ENCODE results near the gene SVOP.

The SVOP gene, protein sequence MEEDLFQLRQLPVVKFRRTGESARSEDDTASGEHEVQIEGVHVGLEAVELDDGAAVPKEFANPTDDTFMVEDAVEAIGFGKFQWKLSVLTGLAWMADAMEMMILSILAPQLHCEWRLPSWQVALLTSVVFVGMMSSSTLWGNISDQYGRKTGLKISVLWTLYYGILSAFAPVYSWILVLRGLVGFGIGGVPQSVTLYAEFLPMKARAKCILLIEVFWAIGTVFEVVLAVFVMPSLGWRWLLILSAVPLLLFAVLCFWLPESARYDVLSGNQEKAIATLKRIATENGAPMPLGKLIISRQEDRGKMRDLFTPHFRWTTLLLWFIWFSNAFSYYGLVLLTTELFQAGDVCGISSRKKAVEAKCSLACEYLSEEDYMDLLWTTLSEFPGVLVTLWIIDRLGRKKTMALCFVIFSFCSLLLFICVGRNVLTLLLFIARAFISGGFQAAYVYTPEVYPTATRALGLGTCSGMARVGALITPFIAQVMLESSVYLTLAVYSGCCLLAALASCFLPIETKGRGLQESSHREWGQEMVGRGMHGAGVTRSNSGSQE

DNA sequence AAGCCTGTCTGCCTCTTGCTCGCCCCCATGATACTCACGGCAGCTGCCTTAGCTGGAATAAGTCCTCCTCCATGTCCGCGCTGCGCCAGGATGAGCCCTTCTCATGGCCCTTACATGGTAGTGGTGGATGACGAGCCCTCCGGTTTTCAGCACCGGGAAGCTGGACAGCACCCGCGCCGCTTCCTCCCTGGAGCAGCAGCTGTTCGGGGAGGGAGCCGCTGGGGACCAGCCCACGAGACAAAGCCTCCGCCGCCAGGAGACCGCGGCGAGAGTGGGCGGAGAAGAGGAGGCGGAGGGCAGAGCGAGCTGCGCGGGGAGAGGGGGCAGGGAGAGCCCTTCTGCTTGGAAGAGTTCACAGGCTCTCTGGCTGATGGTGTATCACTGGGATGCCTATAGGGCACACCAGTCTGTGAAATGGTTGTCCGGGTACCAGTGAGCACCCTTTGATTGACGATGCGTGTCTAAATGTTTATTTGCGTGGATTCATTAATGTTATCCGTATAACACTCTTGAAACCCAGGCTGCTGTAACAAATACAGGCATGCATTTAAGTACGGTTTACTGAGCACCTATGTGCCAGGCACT, at the start of gene SVOP:
TSS of gene SVOP (minus strand) at position 273 of the 585 bp plus-strand sequence. CDS start at position 73, 200 bp downstream.
- Histone ChIP-seq H4K20me1 (ENCODE audit: insufficient read depth) (no peaks in the 10 kb centered on the region), H3K27me3 (ENCODE audit: insufficient read depth, low read depth) (no peaks in the 10 kb centered on the region), H3K9ac (no peak within 1 kb of the TSS), H3K27ac (no peak within 1 kb of the TSS), H3K36me3 (ENCODE audit: insufficient read depth) (no peaks in the 10 kb centered on the region), H3K4me3 (IDR thresholded peaks at IDR 0.05; ENCODE audit: insufficient read depth, low read depth, low read length) (no peak within 1 kb of the TSS), H3K4me1 (ENCODE audit: low read depth, poor library complexity, severe bottlenecking) (no peaks in the 10 kb centered on the region), H2AFZ (ENCODE audit: low read depth) (no peak within 1 kb of the TSS), H3K4me2 (no peak within 1 kb of the TSS; the same call in 1 of the 2 replicates), H3K79me2 (ENCODE audit: insufficient read depth, low read depth) (no peaks in the 10 kb centered on the region)
- TF ChIP-seq, protein P1, sequence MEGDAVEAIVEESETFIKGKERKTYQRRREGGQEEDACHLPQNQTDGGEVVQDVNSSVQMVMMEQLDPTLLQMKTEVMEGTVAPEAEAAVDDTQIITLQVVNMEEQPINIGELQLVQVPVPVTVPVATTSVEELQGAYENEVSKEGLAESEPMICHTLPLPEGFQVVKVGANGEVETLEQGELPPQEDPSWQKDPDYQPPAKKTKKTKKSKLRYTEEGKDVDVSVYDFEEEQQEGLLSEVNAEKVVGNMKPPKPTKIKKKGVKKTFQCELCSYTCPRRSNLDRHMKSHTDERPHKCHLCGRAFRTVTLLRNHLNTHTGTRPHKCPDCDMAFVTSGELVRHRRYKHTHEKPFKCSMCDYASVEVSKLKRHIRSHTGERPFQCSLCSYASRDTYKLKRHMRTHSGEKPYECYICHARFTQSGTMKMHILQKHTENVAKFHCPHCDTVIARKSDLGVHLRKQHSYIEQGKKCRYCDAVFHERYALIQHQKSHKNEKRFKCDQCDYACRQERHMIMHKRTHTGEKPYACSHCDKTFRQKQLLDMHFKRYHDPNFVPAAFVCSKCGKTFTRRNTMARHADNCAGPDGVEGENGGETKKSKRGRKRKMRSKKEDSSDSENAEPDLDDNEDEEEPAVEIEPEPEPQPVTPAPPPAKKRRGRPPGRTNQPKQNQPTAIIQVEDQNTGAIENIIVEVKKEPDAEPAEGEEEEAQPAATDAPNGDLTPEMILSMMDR (conservative IDR thresholded peaks at IDR 0.05; ENCODE audit: low read depth, low read length): no peak

DNA sequence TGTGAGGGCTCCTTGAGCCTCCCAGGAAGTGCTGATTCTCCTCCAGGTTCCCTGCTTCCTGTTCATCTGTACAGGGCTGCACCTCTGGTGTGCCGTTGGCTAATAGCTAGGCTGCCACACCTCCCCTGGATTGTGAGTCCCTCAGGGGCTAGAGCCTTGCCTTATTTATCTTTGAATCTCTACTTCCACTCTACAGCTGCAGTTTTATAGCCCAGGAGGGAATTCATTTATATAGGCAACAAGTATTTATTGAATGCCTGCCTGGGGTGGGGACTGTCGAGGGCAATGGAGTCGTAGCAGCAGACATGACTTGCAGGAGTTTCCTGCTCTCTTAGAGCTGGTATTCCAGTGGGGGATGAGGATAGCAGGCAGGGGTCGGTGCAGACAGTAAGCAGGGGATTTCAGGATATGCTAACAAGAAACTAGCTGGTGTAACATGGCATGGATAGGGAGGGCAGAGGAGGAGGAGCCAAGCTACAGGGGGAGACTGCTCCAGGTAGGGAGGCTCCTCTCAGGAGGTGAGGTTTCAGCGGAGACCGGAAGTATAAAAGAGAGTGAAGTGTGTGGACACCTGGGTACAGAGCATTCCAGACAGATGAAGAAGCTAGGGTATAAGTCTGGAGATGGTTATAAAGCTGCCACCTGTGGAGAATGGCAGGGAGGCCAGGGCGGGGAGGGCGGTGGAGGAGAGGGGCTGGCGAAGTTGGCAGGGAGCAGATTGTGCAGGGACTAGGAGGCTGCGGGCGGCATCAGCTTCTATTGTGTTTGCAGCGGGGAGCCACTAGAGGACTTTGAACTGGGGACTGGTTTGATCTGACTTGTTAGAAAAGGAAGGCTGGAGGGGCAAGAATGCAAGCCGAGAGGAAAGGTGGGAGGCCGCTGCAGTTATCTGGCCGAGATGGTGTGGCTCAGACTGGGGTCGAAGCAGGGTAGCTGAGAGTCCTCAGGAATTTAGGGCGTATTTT, 48.7 kb upstream of the SVOP start:
- Histone ChIP-seq H3K9ac (no peak overlapping the region), H3K4me2 (no peak overlapping the region), H3K36me3 (ENCODE audit: insufficient read depth) (no peaks in the 10 kb centered on the region), H3K27me3 (ENCODE audit: insufficient read depth, low read depth) (no peaks in the 10 kb centered on the region), H3K27ac (no peak overlapping the region), H4K20me1 (ENCODE audit: insufficient read depth) (no peaks in the 10 kb centered on the region), H3K4me3 (IDR thresholded peaks at IDR 0.05; ENCODE audit: insufficient read depth, low read depth, low read length) (no peak overlapping the region), H3K4me1 (ENCODE audit: low read depth, poor library complexity, severe bottlenecking) (no peaks in the 10 kb centered on the region), H3K79me2 (ENCODE audit: insufficient read depth, low read depth) (no peaks in the 10 kb centered on the region), H2AFZ (ENCODE audit: low read depth) (no peak overlapping the region)
- TF ChIP-seq, protein P1 (conservative IDR thresholded peaks at IDR 0.05; ENCODE audit: low read depth, low read length): no peak

DNA sequence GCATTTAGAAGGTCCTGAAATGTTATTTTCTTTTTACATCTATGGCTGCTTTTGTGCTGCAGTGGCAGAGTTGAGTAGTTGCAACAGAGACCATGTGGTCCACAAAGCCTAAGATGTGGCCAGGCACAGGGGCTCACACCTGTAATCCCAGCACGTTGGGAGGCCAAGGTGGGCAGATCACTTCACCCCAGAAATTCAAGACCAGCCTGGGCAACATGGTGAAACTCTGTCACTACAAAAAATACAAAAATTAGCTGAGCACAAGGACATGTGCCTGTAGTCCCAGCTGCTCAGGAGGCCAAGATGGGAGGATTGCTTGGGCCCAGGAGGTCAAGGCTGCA, 45.0 kb upstream of the SVOP start:
- TF ChIP-seq, protein P1 (conservative IDR thresholded peaks at IDR 0.05; ENCODE audit: low read depth, low read length): no peak
- Histone ChIP-seq H4K20me1 (ENCODE audit: insufficient read depth) (no peaks in the 10 kb centered on the region), H2AFZ (ENCODE audit: low read depth) (no peak overlapping the region), H3K27me3 (ENCODE audit: insufficient read depth, low read depth) (no peaks in the 10 kb centered on the region), H3K36me3 (ENCODE audit: insufficient read depth) (no peaks in the 10 kb centered on the region), H3K4me1 (ENCODE audit: low read depth, poor library complexity, severe bottlenecking) (no peaks in the 10 kb centered on the region), H3K79me2 (ENCODE audit: insufficient read depth, low read depth) (no peaks in the 10 kb centered on the region), H3K4me3 (IDR thresholded peaks at IDR 0.05; ENCODE audit: insufficient read depth, low read depth, low read length) (no peak overlapping the region), H3K9ac (no peak overlapping the region), H3K27ac (no peak overlapping the region), H3K4me2 (no peak overlapping the region)

DNA sequence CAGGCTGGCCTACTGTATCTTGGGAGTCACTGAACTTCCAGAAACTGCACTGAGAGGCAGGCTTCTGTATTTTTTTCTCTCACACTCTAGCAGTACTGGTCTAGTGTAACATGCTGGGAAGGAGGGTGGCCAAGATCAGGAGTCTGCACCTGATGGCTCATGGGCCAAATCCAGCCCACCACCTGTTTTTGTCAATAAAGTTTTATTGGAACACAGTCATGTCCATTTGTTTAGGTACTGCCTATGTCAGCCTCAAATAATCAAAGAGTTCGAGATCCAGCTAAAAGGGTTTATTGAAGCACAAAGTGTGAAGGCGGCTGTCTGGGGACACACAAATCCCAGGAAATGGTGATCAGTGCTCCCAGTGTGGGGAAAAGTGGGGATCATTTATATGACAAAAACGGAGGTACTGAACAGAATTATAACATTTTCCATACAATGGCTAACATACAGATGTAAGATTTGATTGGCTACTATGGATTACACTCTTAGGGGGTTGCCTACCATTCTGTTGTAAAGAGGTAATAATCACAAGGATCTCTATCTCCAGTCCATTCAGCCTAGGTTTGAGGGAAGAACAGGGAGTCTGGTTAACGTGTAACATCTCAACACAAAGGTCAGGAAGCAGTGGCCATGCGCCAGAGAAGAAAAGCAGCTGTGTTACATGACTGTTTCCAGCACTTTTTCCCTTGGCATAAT, 44.4 kb upstream of the SVOP start:
- Histone ChIP-seq H3K27me3 (ENCODE audit: insufficient read depth, low read depth) (no peaks in the 10 kb centered on the region), H3K4me2 (no peak overlapping the region), H4K20me1 (ENCODE audit: insufficient read depth) (no peaks in the 10 kb centered on the region), H3K27ac (no peak overlapping the region), H3K36me3 (ENCODE audit: insufficient read depth) (no peaks in the 10 kb centered on the region), H3K4me1 (ENCODE audit: low read depth, poor library complexity, severe bottlenecking) (no peaks in the 10 kb centered on the region), H2AFZ (ENCODE audit: low read depth) (no peak overlapping the region), H3K79me2 (ENCODE audit: insufficient read depth, low read depth) (no peaks in the 10 kb centered on the region), H3K4me3 (IDR thresholded peaks at IDR 0.05; ENCODE audit: insufficient read depth, low read depth, low read length) (no peak overlapping the region), H3K9ac (no peak overlapping the region)
- TF ChIP-seq, protein P1 (conservative IDR thresholded peaks at IDR 0.05; ENCODE audit: low read depth, low read length): no peak
